GM18511 (cell line): Measurements from ENCODE around the gene OR2V1.
"Not testable (repeated sequence)": the region's sequence is repeated elsewhere in the genome, so short reads cannot be mapped to it uniquely, and the experiment has no call there.

ENCODE experiments used
- ATAC-seq: cut with Tn5 transposase; IDR thresholded peaks from one replicate; pipeline ENCODE4 v1.9.1; 2021; ENCODE audit warnings: mild to moderate bottlenecking, moderate library complexity; ENCODE audit not compliant: unreplicated experiment

Gene OR2V1

GRCh38 chr5:181160755-181161533 lies 30.0 kb upstream of the OR2V1 start:
- not testable (repeated sequence) for ATAC-seq

DNA sequence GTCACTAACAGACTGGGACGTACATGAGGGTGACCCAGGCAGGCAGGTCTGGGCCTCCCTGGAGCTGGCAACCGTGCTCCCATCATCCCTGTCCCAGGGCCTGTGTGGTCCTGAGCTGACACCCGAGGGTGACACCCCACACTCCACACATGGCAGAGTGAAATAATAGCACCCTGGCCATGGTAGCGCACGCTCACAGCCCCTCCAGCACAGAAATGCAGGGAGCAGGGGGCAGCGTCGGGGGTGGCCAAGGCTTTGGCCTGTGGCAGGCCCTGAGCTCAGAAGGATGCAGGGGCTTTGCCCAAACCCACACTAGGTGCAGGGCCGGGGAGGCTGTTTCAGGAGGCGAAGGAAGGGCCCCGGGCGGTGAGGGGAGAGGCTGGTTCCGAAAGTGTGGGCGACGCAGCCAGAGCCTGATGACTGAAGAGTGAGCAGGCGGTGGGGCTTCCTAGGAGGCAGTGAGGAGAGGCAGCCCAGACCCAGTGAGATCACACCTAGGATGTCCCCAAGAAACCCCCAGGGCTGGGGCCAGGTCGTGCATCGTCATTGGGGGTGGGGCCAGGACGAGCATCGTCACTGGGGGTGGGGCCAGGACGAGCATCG lies 29.3 kb upstream of the OR2V1 start:
- ATAC-seq: peak; percentile 73

DNA sequence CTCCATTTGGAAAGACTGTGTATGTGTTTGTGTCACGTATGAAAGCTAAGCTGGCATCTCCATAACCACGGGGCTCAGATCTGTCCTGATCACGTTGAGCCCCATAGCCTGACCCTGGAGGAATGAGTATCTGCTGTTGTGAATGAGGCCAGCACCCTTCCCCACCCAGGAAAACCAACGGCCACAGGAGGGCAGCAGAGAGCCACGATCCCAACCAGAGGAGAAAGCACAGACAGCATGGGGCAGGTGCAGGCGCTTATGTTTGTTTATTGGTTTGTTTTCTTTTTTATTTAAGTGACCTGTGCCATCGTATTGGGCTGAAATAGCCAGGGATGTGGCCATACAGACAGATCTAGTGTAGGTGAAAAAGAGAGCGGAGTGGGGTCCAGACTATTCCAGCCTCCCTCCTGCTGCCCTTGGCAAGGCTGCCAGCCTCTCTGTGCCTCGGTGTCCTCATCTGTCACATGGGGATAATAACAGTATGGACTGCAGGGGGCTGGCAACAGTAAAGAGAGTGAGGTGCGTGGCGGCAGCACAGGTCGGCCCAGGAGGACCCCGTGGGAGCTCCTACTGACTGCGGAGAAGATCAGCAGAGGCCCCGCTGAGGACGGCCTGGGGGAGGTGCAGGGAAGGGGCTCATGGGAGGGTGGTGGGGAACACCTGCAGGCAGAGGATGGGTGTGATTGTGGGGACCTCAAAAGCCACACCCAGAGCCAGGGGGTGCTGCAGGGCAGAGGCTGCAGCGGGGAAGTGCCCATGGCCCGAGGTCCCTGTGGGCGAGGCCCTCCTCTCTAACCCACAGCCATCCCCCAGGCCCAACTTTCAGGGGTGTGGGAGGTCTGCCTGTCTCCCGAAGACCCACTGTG lies 28.6 kb upstream of the OR2V1 start:
- ATAC-seq: peak; percentile 66

- ATAC-seq: no peak
Measured at GRCh38 chr5:181158869-181159268, 27.9 kb upstream of the OR2V1 start.

DNA sequence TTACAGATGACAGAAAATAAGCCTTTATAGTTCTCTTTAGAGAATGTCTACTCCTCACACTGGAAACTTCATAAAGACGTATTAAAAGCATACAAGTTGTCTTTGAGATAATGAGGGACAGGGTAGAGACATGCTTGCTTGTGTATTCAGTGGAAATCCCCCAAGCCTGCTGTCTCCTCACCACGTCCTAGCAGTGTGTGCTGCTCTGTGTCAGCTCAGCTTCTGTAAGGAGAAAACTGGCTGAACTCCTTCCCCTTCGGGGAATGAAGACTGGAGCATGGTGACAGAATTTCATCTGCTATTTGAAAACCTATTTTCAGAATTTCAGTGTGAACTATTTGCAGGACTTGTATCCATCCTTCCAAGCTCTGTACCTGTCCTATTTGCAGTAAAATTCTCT lies 25.8 kb upstream of the OR2V1 start:
- ATAC-seq: no peak

- ATAC-seq: no peak
Measured at GRCh38 chr5:181153814-181154213, 22.8 kb upstream of the OR2V1 start.

- no peak for ATAC-seq
Measured at GRCh38 chr5:181152406-181152805, 21.4 kb upstream of the OR2V1 start.

DNA sequence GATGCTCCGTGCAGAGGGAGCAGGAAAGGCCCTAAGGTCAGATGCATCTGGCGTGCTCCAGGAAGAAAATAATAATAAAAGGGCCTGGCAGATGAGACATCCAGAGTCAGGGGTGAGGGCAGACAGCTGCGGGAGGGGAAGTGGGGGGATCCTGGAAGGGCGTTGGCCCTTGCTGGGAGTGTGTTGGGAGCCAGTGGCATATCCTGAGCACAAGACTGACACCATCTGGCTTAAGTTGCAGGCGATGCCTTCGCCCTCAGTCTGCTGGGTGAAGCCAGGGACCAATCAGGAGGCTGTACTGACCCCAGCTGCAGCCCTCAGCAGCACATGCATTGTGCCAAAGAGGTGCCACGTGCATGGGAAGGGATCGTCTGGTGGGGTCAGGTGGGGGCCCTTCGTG lies 20.2 kb upstream of the OR2V1 start:
- ATAC-seq: no peak

DNA sequence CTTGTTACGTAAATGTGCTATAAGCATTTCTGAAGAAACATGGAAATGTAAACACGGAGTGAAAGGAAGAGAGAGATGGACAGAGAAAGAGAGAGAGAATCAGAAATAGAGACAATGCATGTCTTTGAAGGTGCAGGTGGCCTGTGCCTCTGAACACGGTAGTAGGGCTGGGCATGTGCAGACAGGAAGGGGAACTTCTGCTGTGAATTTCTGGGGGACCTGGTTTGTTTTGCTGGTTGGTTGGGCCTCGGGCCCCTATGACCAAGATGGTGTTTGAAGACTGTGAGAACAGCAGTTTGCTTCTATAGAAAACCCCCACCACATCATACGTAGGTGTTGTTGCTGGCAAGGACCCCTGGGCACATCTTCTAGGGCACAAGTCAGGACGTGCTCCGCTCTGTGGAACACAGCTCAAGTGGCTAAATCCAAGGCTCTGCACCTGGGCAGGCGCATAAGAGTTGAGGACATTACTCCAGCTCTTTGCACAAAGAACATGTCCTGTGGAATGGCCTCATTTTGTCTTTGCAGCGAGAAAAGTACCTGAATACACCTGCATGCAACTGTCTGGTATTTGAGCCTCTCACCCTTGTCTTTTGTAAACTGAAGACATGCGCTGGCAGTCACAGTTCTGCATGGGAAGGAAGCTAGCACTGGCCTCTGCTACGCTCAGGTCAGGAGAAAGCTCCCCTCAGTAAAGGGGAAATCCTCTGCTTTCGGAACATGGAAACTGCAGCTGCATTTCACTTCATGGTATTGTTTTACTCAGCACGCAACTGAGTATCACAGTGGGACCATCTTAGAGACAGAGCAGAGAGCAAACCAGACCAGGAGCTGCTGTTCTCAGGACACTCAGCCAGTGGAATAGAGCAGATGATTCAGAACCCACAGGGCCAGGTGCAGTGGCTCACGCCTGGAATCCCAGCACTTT lies 19.1 kb upstream of the OR2V1 start:
- ATAC-seq: no peak

DNA sequence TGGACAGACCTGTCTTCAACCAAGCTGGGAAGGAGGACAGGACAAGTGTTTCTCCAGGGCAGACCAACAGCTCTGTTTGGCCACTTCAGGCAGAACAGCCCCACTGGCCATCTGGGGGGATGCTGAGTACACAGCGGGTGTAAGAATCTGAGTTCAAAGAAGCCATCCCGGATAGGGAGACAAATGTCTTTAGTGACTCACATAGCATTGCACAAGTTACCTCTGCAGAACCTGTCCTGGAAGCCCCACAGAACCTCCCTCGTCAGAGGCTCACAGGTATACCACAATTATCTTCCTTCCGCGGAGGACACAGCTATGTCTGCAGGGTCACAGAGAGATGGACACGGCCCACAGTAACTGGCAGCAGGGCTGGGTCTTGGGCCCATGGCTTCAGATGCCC lies 18.4 kb upstream of the OR2V1 start:
- ATAC-seq: no peak

DNA sequence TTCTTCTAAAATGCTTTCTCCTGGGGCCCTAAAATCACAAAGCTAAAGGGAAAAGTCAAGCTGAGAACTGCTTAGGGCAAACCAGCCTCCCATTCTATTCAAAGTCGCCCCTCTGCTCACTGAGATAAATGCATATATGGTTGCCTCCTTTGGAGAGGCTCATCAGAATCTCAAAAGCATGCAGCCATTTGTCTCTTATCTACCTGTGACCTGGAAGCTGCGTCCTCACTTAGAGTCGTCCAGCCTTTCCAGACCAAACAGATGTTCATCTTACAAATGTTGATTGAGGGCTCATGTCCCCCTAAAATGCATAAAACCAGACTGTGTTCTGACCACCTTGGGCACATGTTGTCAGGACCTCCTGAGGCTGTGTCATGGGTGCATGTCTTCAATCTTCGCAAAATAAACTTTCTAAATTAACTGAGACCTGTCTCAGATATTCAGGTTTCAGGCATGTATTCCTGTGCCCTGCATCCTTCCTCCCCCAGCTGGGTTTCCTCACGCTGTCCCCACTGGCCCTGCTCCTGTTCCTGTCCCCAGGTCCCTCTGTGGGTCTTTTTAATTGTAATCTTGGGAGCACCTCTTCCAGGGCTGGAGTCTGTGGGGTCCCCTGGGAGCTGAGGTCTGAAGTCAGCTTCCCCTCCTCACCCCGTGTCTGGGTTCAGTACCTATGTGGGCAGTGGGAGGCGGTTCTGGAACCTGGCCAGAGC lies 16.1 kb upstream of the OR2V1 start, which contains the start of gene OR2V2:
OR2V2 (plus strand) TSS at position 660 of the 710 bp plus-strand sequence. CDS start 7,357 bp downstream, outside the sequence.
- not testable (repeated sequence) for ATAC-seq

DNA sequence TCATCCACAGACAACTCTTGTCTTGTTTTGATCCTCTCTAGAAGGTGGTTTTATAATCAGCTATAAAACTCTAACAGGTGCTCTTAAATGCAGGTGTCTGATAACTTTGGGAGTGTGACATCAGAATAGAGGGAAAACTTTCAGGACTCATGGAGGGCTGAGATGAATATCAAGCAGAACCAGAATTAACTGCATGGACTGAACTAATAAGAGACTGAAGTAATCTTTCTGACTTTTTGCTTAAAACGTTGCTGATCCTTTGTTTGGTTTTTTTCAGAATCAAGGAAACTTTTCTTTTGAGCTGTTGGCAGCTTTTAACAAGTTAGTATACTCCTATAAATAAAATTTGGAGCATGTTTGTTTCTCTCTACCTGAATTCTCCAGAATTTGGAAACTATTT lies 14.2 kb upstream of the OR2V1 start:
- ATAC-seq: no peak

- ATAC-seq: no peak
Measured at GRCh38 chr5:181142054-181142453, 11.1 kb upstream of the OR2V1 start.

DNA sequence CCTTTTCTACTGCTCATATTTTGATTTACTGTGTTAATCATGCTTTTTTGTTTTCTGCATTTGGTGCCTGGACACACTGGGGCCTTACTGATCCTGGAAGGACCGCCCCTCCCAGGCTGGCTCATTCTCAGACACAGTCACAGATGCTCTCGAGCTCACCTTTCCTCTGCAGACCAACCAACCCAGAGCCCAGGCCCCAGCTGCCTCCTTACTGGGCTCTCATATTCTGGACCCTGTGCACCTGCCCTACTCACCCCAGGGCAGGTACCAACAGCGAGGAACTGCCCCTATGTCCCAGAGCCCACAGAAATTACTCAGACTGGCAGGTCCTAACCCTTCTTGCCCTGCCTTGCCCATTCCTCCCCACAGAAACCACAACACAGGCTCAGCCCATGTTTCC lies 9.8 kb upstream of the OR2V1 start:
- no peak for ATAC-seq

DNA sequence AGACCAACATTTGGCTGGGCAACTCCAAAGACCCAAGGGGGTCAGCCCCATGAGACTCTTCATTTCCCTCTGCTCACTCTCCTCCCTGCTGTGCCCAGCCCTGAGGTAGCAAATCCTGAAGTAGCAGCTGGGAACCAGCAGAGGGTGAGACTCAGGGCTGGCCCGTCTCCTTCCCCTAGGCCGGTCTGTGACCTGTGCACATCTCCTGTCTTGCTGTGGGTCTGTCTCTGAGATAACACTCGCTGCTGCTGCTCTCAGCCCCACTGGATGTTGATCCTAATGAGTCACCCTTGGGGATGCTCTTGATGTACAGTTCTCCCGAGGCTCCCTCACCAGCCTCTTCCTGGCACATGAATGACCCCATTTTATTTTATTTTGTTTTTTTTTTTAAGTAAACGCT lies 7.3 kb upstream of the OR2V1 start:
- no peak for ATAC-seq

- ATAC-seq: no peak
Measured at GRCh38 chr5:181136361-181136955, 5.5 kb upstream of the OR2V1 start.

DNA sequence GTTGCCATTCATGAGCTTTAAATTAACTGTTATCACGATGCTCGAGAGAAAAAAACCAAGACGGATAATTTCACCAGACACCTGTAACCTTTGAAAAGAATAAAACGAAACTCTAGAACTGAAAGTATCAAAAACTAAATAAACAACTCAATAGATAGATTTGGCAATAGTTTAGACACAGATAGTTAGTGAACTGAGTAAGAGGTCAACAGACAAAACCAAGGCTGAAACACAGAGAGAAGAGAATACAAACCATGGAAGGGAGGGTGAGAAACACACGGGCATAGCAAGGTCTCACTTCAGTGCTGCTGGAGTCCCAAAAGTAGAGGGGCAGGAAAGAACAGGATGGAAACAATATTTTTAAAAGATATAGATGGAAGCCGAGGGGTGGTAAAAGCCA lies 3.3 kb upstream of the OR2V1 start:
- no peak for ATAC-seq

GRCh38 chr5:181133610-181134231 lies 2.8 kb upstream of the OR2V1 start:
- ATAC-seq: no peak

GRCh38 chr5:181133083-181133482 lies 2.1 kb upstream of the OR2V1 start:
- ATAC-seq: no peak
